ENCODE data around the gene MRPL9. TPM values are rescaled to one million over a fixed set of nuclear protein-coding genes. Genes with fewer than 3 reads are reported as not detected.
"Not testable (repeated sequence)": the region's sequence is repeated elsewhere in the genome, so short reads cannot be mapped to it uniquely, and the experiment has no call there.

The MRPL9 gene
- total RNA-seq, 1 donor from 2014 or later, result 112 TPM

GRCh38 chr1:151787689-151788088 is 24.4 kb upstream of the MRPL9 start:
- intact Hi-C loops (cut with micrococcal nuclease), result no loop called here

DNA sequence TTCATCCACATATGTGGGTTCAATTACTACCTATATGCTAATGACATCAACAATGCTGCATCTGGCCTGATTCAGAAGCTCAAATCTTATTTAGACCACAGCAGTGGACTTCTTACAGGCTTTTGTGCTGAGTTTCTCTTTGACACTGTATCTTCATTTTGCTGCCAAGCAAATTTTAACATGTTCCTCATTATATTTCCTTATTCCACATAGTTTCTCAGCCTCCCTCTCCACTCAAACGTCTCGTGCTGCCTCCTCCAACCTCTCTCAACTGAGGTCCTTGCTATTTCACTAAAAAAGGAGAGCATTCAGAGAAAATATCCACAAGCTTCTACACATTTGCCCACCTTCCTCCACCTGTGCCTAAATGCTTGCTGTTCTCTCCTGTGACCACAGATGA is 20.5 kb upstream of the MRPL9 start:
- intact Hi-C loops (cut with micrococcal nuclease), result no loop called here

GRCh38 chr1:151782741-151783140 is 19.4 kb upstream of the MRPL9 start:
- intact Hi-C loops (cut with micrococcal nuclease), result no loop called here

- intact Hi-C loops (cut with micrococcal nuclease), result not testable (repeated sequence)
Observed at GRCh38 chr1:151782026-151782425, 18.7 kb upstream of the MRPL9 start.

GRCh38 chr1:151780736-151781135 is 17.4 kb upstream of the MRPL9 start:
- intact Hi-C loops (cut with micrococcal nuclease), result not testable (repeated sequence)

- intact Hi-C loops (cut with micrococcal nuclease), result no loop called here
Observed at GRCh38 chr1:151779852-151780251, 16.6 kb upstream of the MRPL9 start.

GRCh38 chr1:151777317-151777716 is 14.0 kb upstream of the MRPL9 start:
- intact Hi-C loops (cut with micrococcal nuclease), result no loop called here

DNA sequence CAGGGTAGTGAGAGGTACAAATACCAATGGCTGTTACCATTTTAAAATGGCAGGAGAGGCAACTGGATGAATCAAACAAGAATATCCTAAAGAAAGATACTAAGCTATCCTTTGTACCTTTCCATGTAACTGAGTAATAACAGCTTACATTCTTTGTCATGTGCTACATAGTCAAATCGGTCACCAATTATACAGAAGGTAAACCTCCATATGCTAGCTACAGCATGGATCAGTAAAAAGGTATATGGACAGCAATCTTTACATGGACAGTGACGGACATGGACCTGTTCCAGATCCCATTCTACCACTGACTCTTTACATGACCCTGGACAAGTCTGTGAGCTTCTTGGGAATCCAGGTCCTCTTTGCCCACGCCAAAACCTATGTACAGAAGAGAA is 13.4 kb upstream of the MRPL9 start:
- intact Hi-C loops (cut with micrococcal nuclease), result no loop called here

GRCh38 chr1:151775894-151776664 is 12.8 kb upstream of the MRPL9 start:
- intact Hi-C loops (cut with micrococcal nuclease), result no loop called here

- intact Hi-C loops (cut with micrococcal nuclease), result no loop called here
Observed at GRCh38 chr1:151774256-151774922, 11.1 kb upstream of the MRPL9 start.

- intact Hi-C loops (cut with micrococcal nuclease), result no loop called here
Observed at GRCh38 chr1:151773702-151774101, 10.4 kb upstream of the MRPL9 start.

GRCh38 chr1:151769270-151769669 is 6.0 kb upstream of the MRPL9 start:
- intact Hi-C loops (cut with micrococcal nuclease), result not testable (repeated sequence)

DNA sequence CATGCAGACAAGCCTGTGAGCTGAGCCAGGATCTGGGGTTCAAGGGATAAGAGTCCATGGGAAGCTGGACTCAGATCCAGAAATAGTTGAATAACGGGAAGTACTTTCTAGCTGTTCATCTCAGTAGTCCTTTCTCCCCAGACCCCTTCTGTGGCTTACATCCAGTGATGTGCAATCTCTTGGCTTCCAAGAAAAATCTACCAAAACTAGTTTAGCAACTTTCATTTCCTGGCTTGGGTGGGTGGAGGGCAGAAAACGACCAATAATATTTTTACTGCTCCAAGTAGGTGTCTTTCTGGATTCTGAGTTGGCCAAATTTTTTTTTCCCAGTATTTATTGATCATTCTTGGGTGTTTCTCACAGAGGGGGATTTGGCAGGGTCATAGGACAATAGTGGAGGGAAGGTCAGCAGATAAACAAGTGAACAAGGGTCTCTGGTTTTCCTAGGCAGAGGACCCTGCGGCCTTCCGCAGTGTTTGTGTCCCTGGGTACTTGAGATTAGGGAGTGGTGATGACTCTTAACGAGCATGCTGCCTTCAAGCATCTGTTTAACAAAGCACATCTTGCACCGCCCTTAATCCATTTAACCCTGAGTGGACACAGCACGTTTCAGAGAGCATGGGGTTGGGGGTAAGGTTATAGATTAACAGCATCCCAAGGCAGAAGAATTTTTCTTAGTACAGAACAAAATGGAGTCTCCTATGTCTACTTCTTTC is 5.2 kb upstream of the MRPL9 start:
- intact Hi-C loops (cut with micrococcal nuclease), result not testable (repeated sequence)

- intact Hi-C loops (cut with micrococcal nuclease), result loop anchor here (1.0 to 2.0 kb wide), 3 partner anchors 26 to 153 kb away; partner anchors contain the start of gene TDRKH
Observed at GRCh38 chr1:151763990-151764389, 694 bp upstream of the MRPL9 start.

DNA sequence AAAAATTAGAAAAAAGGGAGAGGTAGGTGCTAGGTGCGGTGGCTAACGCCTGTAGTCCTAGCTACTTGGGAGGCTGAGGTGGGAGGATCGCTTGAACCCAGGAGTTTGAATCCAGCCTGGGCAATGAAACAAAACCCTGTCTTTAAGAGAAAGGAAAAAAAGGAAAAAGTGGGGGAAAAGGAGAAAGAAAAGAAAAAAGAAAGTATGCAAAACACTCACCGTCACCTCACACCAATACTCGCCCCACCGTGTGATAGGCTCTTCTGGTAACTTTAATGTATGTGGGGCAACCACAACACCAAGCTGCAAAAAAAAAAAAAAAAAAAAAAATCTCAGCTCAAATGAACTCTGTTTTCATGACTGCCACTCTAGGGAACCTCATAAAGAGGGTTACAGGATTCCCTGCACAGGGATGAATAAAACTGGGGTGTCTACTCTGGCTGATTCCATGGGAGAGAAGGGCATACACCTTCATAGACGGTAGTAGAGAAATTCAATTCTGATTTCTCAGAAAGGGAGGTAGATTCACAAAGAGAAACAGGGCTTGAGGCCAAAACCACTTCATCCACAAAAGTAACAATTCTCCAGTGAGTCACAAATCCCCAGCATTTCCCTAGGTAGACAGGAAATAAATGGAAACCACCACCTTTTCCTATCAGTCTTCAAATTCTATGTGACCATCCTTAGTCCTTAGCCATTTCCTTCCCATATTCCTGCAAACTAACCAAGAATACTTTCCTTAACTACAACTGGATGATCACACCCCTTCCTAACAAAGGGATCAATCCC is 2.5 kb downstream of the MRPL9 start:
- intact Hi-C loops (cut with micrococcal nuclease), result no loop called here

DNA sequence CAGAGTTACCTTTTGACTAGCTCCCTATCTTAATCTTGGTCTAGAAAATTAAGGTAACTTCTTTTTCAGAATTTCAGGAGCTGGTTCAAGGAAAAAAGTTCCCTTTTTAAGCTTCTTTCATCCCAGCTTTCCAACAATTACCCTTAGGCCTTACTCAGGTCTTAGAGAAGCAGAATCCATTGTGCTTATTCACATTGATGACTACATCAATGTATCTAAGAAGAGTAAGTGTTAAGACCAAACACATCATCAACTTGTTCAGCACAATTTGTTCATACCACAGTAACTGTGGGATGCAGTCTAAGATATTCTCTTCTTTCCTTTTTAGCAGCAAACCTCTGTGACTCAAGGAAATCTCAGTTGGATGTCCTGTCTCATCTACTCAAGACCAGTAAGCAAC is 4.1 kb downstream of the MRPL9 start:
- intact Hi-C loops (cut with micrococcal nuclease), result no loop called here

DNA sequence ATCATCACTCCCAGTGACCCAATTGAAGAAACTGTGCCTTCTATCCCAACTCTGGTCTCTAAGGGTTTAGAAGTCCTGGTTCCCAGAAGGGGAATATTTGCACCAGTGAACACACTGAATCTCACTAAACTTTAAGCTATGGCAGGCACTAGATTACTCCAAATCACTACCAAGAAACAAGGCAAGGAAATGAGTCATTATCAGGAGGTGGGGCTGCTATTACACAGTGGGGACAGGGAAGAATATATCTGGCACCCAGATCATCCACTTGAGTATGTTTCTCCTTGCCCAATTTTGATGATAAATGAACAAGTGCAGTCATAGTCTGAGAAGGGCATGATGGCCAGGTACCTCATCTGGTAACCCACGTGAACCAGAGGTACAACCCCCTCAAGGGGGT is 7.0 kb downstream of the MRPL9 start:
- intact Hi-C loops (cut with micrococcal nuclease), result no loop called here

DNA sequence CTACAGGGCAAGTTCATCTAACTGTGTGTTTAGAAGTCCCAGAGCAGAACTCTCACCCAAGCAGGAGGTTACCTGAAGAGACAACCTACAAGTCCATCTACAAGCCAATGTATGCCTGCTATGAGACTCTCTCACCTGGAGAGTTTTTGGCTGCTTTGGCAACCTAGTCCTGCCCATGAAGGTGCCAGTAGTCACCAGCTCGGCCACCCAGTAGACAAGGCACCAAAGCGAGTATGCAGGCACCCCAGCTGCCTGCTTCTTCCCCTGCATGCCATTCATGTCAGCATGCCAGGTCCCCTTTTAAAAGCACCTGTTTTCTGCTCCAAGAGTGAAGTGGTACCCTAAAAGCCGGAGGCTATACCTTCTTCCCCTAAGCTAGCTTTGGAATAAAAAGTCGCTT is 21.8 kb downstream of the MRPL9 start:
- intact Hi-C loops (cut with micrococcal nuclease), result no loop called here

- intact Hi-C loops (cut with micrococcal nuclease), result loop anchor here (5.0 kb wide), 1 partner anchor 297 kb away; no protein-coding TSS in a partner anchor
Observed at GRCh38 chr1:151739590-151740355, 23.5 kb downstream of the MRPL9 start.

DNA sequence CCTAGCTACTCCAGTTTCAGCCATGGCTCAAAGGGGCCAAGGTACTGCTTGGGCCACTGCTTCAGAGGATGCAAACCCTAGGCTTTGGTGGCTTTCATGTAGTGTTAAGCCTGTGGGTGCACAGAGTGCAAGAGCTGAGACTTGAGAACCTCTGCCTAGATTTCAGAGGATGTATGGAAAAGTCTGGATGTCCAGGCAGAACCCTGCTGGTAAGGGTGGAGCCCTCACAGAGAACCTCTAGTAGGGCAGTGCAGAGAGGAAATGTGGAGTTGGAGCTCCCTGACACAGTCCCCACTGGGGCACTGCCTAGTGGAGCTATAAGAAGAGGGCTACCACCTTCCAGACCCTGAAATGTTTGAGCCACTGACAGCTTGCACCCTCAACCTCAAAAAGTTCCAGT is 25.8 kb downstream of the MRPL9 start:
- intact Hi-C loops (cut with micrococcal nuclease), result loop anchor here (5.0 kb wide), 1 partner anchor 295 kb away; no protein-coding TSS in a partner anchor
